NCI-H2081 (cell line): ENCODE results near the gene PRIM1.
A peak's percentile ranks its signal among the peaks of the same experiment; 100 is the strongest.
"Not testable (repeated sequence)": the region's sequence is repeated elsewhere in the genome, so short reads cannot be mapped to it uniquely, and the experiment has no call there.

ENCODE experiments used
- DNase-seq, 2 experiments: peaks; one replicate each; lab custom pipeline; 2025; lab: John Stamatoyannopoulos, UW

PRIM1 gene

GRCh38 chr12:56716933-56717880 lies 34.9 kb downstream of the PRIM1 start:
- DNase-seq, result no peak

DNA sequence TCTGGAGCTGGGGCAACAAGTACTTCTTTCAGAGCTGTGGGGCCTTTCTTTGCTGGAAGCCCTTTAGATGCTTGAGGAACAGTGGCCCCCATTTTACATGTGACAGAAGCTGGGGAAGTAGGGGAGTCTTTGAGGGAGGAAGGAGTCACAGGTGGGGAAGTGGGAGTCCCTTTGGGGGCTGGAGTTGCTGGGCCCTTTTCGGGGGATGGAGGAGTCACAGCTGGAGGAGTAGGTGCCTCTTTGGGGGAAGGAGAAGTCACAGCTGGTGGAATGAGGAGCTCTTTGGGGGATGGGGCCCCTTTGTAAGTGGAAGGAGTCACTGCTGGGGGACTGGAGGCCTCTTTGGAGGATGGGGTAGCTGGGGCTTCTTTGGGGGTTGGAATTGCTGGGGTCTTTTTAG lies 35.7 kb downstream of the PRIM1 start:
- DNase-seq, result no peak

- DNase-seq, result no peak
These were observed 36.3 kb downstream of the PRIM1 start for GRCh38 chr12:56715798-56716197.

DNA sequence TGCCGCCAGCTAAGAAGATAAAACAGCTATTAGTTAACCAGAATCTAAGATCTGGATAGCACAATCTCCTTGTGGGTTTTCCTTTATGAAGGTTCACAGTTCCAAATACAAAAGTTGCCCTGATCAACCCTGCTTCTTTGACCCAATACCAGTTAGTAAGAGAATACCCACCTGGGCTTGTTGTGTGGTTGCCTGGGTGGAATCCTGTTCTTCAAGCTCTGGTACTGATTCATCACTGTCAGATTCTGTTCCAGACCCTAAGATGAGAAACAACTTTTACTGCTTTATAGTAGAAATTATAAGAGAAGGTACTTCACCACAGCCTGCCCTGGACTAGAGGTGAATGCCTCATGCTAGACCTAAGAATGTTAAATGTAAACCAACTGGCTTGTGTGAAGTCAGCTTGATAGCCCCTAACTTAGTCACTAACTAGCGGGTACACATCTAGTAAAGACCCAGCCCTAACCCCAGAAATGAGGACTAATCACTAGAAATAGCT lies 37.6 kb downstream of the PRIM1 start:
- DNase-seq, result no peak

- no peak for DNase-seq
These were observed 38.8 kb downstream of the PRIM1 start for GRCh38 chr12:56713345-56713744.

GRCh38 chr12:56709759-56710376 lies 42.3 kb downstream of the PRIM1 start:
- no peak for DNase-seq

GRCh38 chr12:56704522-56704921 lies 47.6 kb downstream of the PRIM1 start:
- DNase-seq, result not testable (repeated sequence)

DNA sequence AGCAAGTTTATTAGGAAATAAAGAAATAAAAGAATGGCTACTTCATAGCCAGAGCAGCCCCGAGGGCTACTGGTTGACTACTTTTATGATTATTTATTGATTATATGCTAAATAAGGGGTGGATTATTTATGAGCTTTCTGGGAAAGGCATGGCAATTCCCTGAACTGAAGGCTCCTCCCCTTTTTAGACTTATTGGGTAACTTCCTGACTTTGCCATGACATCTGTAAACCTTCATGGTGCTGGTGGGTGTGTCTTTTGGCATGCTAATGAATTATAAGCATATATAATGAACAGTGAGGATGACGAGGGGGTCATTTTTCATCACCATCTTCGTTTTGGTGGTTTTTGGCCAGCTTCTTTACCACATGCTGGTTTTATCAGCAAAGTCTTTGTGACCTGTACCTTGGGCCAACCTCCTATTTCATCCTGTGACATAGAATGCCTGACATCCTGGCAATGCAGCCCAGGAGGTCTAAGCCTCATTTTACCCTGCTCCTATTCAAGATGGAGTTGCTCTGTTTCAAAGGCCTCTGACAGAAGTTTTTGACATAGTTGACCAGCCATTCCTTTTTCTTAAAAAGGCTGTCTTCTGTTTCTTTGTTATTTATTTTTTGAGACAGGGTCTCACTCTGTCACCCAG lies 53.0 kb downstream of the PRIM1 start:
- no peak for DNase-seq

- DNase-seq, result no peak
These were observed 56.6 kb downstream of the PRIM1 start for GRCh38 chr12:56695327-56696101.

- no peak for DNase-seq
These were observed 58.0 kb downstream of the PRIM1 start for GRCh38 chr12:56694161-56694560.

DNA sequence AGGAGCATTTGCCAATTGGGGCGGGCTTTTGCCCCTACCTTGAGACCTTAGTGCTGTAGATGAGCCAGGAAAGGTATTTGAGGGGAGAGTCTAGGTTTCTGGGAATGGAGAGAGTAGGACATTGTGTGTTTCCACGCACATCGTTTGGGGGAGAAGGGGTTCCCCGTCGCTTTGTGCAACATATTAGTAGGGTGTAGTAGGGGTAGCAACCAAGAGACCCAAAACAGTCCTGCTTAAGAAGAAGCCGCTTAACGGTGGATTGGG lies 63.3 kb downstream of the PRIM1 start:
- DNase-seq, result no peak

DNA sequence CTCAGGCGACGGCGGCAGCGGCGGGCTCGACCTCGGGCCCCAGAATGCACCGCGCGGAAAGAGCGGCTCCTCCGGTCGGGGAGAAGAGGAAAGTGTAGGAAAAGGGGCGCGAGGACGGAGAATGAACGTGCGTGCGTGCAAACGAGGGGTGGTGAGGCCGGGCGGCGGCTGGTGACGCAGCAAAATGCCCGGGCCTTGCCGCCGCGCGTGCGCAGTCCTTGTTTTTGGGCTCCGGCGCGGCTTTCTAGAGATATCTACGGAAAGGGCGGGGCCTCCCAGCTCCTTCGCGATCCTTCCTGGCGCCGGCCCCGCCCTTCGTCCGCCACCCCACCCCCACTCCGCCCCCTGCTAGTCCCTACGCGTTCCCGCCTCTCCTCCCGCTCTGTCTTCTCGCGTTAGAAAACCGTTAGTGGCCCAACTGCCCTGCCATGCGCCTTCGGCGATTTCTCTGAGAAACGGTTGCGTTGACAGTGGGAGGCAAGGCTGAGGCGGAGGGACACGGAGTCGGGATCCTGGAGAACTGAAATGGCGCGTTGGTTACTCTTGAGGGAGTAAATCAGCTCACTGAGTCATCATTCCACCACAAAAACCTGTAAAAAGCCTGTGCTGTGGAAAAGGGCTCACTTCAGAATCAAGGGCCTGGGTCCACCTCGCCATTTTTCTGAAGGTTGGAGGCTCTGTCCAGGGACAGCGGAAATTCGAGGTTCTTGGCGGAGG lies 63.8 kb downstream of the PRIM1 start, which contains the start of gene PTGES3:
PTGES3 (minus strand) TSS at position 156 of the 717 bp plus-strand sequence. CDS start 285 bp downstream, outside the sequence.
- peak; percentile 98 to 99 for DNase-seq

DNA sequence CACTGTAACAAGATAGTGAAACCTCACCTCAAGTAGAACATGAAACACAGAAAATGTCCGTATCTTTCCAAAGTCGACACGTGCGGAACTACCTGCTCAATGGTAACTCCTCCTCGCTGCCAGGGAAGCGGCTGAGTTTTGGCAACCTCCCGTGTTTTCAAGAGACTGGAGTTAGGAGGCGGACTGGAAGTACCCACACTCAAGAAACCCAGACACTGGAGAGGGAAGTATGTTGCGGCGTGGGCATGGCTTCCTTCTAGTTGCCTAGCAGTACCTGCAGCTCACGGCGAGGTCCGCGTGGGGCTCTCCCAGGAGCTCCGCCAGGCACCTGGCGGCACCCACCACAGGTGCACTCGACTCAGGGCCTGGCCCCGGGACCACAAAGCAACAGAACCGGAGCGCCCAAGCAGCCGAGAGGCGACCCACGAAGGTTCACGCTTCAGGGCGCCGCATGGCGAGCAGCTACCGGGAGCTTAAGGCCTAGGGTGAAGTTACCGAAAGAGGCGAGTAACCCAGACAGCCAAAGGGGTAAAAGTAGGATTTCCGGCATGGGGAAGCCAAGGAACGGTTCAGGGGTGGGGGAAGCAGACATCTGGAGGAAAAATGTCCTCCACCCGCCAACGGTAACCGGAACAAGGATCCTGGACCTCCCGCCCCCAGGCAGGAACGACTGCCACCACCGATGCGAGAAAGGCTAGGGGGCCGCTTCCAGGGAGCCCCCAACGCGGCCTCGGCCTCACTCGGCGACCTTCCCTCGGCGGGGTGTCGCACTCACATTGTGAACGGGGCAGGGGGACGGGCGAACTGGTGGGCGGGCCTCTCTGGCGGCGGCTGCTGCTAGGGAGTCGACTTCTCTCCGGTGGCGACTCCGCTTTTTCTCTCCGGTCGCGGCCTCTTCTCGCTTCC lies 64.6 kb downstream of the PRIM1 start:
- peak; percentile 33 to 59 for DNase-seq

GRCh38 chr12:56684745-56685359 lies 67.3 kb downstream of the PRIM1 start:
- no peak for DNase-seq

- DNase-seq, result no peak
These were observed 69.8 kb downstream of the PRIM1 start for GRCh38 chr12:56682323-56682722.
